HepG2 (cell line): Measurements from ENCODE around the gene GRIA3. TPM values are rescaled to one million over a fixed set of nuclear protein-coding genes. Genes with fewer than 3 reads are reported as not detected.

Source experiments
- ATAC-seq: fragments of 200-7000 bp; cut with Tn5 transposase; 3 replicates; pipeline ENCODE4 v1.9.1; 2020; ENCODE audit warnings: mild to moderate bottlenecking, moderate library complexity
- BruUV-seq: library from RNA; stranded (reverse); fragments of 400-500 nt; replicated peaks from 2 replicates; lab custom pipeline; 2021; lab: Mats Ljungman, UMichigan
- CTCF ChIA-PET: fragments of 300-600 bp; formaldehyde crosslinking; extraction: SDS; loops from one replicate; lab custom pipeline; 2021; ENCODE audit warnings: low total read pairs, inconsistent platforms, low intra/inter-chr PET ratio; lab: Yijun Ruan, JAX
- POLR2A ChIA-PET: fragments of 350-600 bp; sonication (Branson Sonifier 250); formaldehyde crosslinking; loops from one replicate; lab custom pipeline; 2020; ENCODE audit warnings: antibody characterized with exemption, inconsistent platforms; lab: Yijun Ruan, JAX
- DNase-seq: peaks from one replicate; pipeline ENCODE4 v3.0.0-alpha.2; 2015; ENCODE audit warnings: low spot score
- FAIRE-seq: peaks from 3 replicates; lab custom pipeline; 2011; peaks lifted over from hg19 to GRCh38; lab: Jason Lieb, UNC
- H2AFZ ChIP-seq: one replicate; pipeline ENCODE4 v1.6.1; 2011; ENCODE audit warnings: low read length, inconsistent platforms
- H3K27ac ChIP-seq: fragments of 300-600 bp; 3 replicates; pipeline ENCODE4 v1.8.0; 2011; ENCODE audit warnings: mixed run types, mild to moderate bottlenecking, mixed read lengths, low read length, inconsistent platforms; ENCODE audit not compliant: insufficient read depth; ENCODE audit errors: extremely low read length
- H3K27me3 ChIP-seq, 2 experiments: fragments of 200-600 bp in 1 of 2; 2 replicates in 1 of 2; 3 replicates in 1 of 2; pipeline versions ENCODE4 v1.6.0 to v1.8.0; 2011; ENCODE audit warnings: low read length in 2 of 2, mild to moderate bottlenecking in 2 of 2, moderate library complexity in 2 of 2, inconsistent platforms in 1 of 2; ENCODE audit not compliant: insufficient read depth in 2 of 2, control insufficient read depth in 1 of 2
- H3K36me3 ChIP-seq, 2 experiments: fragments of 200-600 bp in 1 of 2; replicated peaks in 1 of 2; 2 replicates in 1 of 2; 3 replicates in 1 of 2; pipeline versions ENCODE4 v1.5.1 to v1.8.0; 2011; ENCODE audit warnings: low read length in 2 of 2, inconsistent platforms in 1 of 2; ENCODE audit not compliant: insufficient read depth in 2 of 2, control insufficient read depth in 1 of 2
- H3K4me1 ChIP-seq: 2 replicates; pipeline ENCODE4 v1.5.1; 2012; ENCODE audit warnings: low read length, inconsistent platforms; ENCODE audit not compliant: insufficient read depth
- H3K4me2 ChIP-seq: 2 replicates; pipeline ENCODE4 v1.6.0; 2011; ENCODE audit warnings: low read depth, low read length, inconsistent platforms
- H3K4me3 ChIP-seq, 3 experiments: fragments of 200-600 bp in 1 of 3; sonication (generic), shearing (Covaris generic) in 1 of 3; replicated peaks in 1 of 3; 2 replicates each; pipeline ENCODE4 v1.5.1; 2011 to 2016; ENCODE audit warnings: low read length in 3 of 3, inconsistent platforms in 2 of 3, low read depth in 2 of 3, mild to moderate bottlenecking in 2 of 3, control low read depth in 1 of 3, mixed read lengths in 1 of 3; ENCODE audit not compliant: insufficient read depth in 1 of 3
- H3K79me2 ChIP-seq: one replicate; pipeline ENCODE4 v1.6.1; 2011; ENCODE audit warnings: low read length, inconsistent platforms; ENCODE audit not compliant: insufficient read depth
- H3K9ac ChIP-seq: 2 replicates; pipeline ENCODE4 v1.6.0; 2011; ENCODE audit warnings: mild to moderate bottlenecking, low read depth, low read length, inconsistent platforms; ENCODE audit not compliant: insufficient read depth
- H3K9me3 ChIP-seq: 2 replicates; pipeline ENCODE4 v1.5.1; 2012; ENCODE audit warnings: mild to moderate bottlenecking, low read length
- H4K20me1 ChIP-seq: 2 replicates; pipeline ENCODE4 v1.6.0; 2011; ENCODE audit warnings: inconsistent platforms, mild to moderate bottlenecking, low read length, moderate library complexity; ENCODE audit not compliant: insufficient read depth
- HNF1A ChIP-seq, 2 experiments: sonication (generic) in 1 of 2; formaldehyde crosslinking in 1 of 2; IDR thresholded peaks; 2 replicates each; pipeline versions ENCODE4 v1.4.0 to v1.6.1; 2016 to 2020; ENCODE audit warnings: borderline replicate concordance in 1 of 2, low read depth in 1 of 2, mild to moderate bottlenecking in 1 of 2, missing genetic modification reagents in 1 of 2
- MED8 ChIP-seq: sonication (generic); formaldehyde crosslinking; IDR thresholded peaks from 2 replicates; pipeline ENCODE4 v1.8.1; 2023; ENCODE audit warnings: mild to moderate bottlenecking, missing genetic modification reagents; ENCODE audit not compliant: insufficient replicate concordance
- REXO4 ChIP-seq: sonication (generic); formaldehyde crosslinking; IDR thresholded peaks from 2 replicates; pipeline ENCODE4 v1.8.0; 2022; ENCODE audit warnings: missing genetic modification reagents, mild to moderate bottlenecking, borderline replicate concordance
- SIX4 ChIP-seq: sonication (generic); formaldehyde crosslinking; IDR thresholded peaks from 2 replicates; pipeline ENCODE4 v1.4.0; 2020; ENCODE audit warnings: missing genetic modification reagents
- ZFX ChIP-seq: sonication (generic); formaldehyde crosslinking; IDR thresholded peaks from 2 replicates; pipeline ENCODE4 v1.4.0; 2020; ENCODE audit warnings: mild to moderate bottlenecking, low read depth, missing genetic modification reagents, moderate library complexity
- ZNF678 ChIP-seq: sonication (generic); formaldehyde crosslinking; IDR thresholded peaks from 2 replicates; pipeline ENCODE4 v1.4.0; 2020; ENCODE audit warnings: mild to moderate bottlenecking, missing genetic modification reagents
- WGBS: methylation state at CpG from one replicate; pipeline ENCODE4 v1.1.6; 2017; ENCODE audit warnings: low lambda C conversion rate; 5-methylcytosine and 5-hydroxymethylcytosine counted together
- in situ Hi-C: cut with HindIII; loops from 2 replicates; pipeline ENCODE4 v1.10.0; 2017; ENCODE audit warnings: low pct_unique_long_range_greater_than_20kb; ENCODE audit not compliant: extremely low pct_ligation_motif_present
- intact Hi-C: fragments of 100-400 bp; cut with micrococcal nuclease; formaldehyde crosslinking; loops from one replicate; pipeline ENCODE4 v1.10.0; 2022; ENCODE audit not compliant: unreplicated experiment
- polyA plus RNA-seq, 8 experiments: library from polyadenylated mRNA; depleted of rRNA in 3 of 8; stranded (reverse) in 7 of 8; unstranded in 1 of 8; fragments of >200 nt; fragmentation: Illumina TruSeq in 4 of 8; extraction: Trizol in 4 of 8; gene quantifications; 2 replicates each; pipeline versions ENCODE4 v1.2.1 to v1.2.3, GENCODE V29; 2011 to 2016; ENCODE audit warnings: low read depth in 4 of 8, missing spikeins in 1 of 8, mixed read lengths in 1 of 8; ENCODE audit not compliant: insufficient read depth in 1 of 8
- total RNA-seq, 5 experiments: library from RNA; depleted of rRNA; stranded (reverse); fragments of >200 nt; fragmentation: Illumina TruSeq; extraction: Trizol; gene quantifications; 2 replicates each; pipeline ENCODE4 v1.2.3, GENCODE V29; 2016; ENCODE audit warnings: low read depth in 1 of 5

GRIA3 gene
- total and polyA plus RNA-seq, 2 of the 13 experiments (the other 11 are each of a cell fraction or from before 2014, with no cell fraction given), result not detected

- intact Hi-C loops, result no loop called here
- no peaks in the 10 kb centered on the region for H3K27me3 ChIP-seq
- no peaks in the 10 kb centered on the region for H3K36me3 ChIP-seq
- peak; percentile 35 for DNase-seq
- no peak for FAIRE-seq
- no peak for ATAC-seq
- H3K4me1 ChIP-seq, result no peaks in the 10 kb centered on the region
- H3K4me3 ChIP-seq, result no peak overlapping the region
- no peaks in the 10 kb centered on the region for H3K79me2 ChIP-seq
- H2AFZ ChIP-seq, result no peak overlapping the region
- POLR2A ChIA-PET, result no interaction called here
- 0% methylated on average over 2 of the region's 2 CpGs for WGBS
- no peaks in the 10 kb centered on the region for H4K20me1 ChIP-seq
- H3K27ac ChIP-seq, result no peak overlapping the region
- no peak overlapping the region for H3K9ac ChIP-seq
- H3K9me3 ChIP-seq, result no peaks in the 10 kb centered on the region
- CTCF ChIA-PET, result no interaction called here
- no peak overlapping the region for H3K4me2 ChIP-seq
- in situ Hi-C loops, result no loop called here
- TF ChIP-seq HNF1A (IDR thresholded peaks at IDR 0.05; ENCODE audit: low read depth) (peak; percentile 24; the same call in 1 of the 2 replicates), HNF1A (CRISPR knock-in tag; IDR thresholded peaks at IDR 0.05; ENCODE audit: borderline replicate concordance) (no peak), ZFX (no peak), ZNF678 (CRISPR knock-in tag) (no peak), REXO4 (CRISPR knock-in tag) (no peak), SIX4 (CRISPR knock-in tag) (no peak), MED8 (CRISPR knock-in tag) (no peak)
- no TSS peak for BruUV-seq
Observed at GRCh38 chrX:123169247-123169901, 14.7 kb upstream of the GRIA3 start.
